ENCODE data around the gene SPTSSB. TPM values are rescaled to one million over a fixed set of nuclear protein-coding genes. Genes with fewer than 3 reads are reported as not detected.

Gene SPTSSB
- total RNA-seq, 1 donor from 2014 or later: not detected

- DNase-seq (ENCODE audit: low spot score): no peak
- H3K27ac Mint-ChIP-seq (ENCODE audit: unreplicated experiment): no peak overlapping the region
- TF ChIP-seq, protein P1, sequence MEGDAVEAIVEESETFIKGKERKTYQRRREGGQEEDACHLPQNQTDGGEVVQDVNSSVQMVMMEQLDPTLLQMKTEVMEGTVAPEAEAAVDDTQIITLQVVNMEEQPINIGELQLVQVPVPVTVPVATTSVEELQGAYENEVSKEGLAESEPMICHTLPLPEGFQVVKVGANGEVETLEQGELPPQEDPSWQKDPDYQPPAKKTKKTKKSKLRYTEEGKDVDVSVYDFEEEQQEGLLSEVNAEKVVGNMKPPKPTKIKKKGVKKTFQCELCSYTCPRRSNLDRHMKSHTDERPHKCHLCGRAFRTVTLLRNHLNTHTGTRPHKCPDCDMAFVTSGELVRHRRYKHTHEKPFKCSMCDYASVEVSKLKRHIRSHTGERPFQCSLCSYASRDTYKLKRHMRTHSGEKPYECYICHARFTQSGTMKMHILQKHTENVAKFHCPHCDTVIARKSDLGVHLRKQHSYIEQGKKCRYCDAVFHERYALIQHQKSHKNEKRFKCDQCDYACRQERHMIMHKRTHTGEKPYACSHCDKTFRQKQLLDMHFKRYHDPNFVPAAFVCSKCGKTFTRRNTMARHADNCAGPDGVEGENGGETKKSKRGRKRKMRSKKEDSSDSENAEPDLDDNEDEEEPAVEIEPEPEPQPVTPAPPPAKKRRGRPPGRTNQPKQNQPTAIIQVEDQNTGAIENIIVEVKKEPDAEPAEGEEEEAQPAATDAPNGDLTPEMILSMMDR (IDR thresholded peaks at IDR 0.05; ENCODE audit: unreplicated experiment): no peak
- H3K9me3 Mint-ChIP-seq (ENCODE audit: unreplicated experiment): no peaks in the 10 kb centered on the region
- H3K27me3 Mint-ChIP-seq (ENCODE audit: unreplicated experiment): peaks cover 1% of the 10 kb centered on the region
- no peak overlapping the region for H3K4me3 Mint-ChIP-seq (ENCODE audit: unreplicated experiment)
- no peaks in the 10 kb centered on the region for H3K36me3 Mint-ChIP-seq (ENCODE audit: low read depth, unreplicated experiment)
- H3K4me1 Mint-ChIP-seq (ENCODE audit: unreplicated experiment): peaks cover 7% of the 10 kb centered on the region
Measured at GRCh38 chr3:161414907-161415306, 43.6 kb upstream of the SPTSSB start.

DNA sequence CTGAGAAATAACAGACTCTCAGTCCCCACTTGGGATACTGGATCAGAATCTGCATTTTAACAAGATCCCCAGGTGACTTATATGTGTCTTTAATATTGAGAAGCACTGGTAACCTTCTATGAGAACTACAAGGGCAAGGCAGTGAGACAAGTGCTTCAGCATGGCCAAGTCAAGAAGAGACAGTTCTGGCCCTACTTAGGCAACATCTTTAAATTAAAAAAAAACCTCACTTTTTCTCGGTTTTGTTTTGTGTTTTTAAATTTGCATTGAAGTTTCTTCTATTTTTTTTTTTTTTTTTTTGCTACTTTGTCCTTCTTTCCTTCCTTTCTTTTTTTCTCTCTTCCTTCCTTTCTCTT, 42.5 kb upstream of the SPTSSB start:
- DNase-seq (ENCODE audit: low spot score): no peak
- TF ChIP-seq, protein P1 (IDR thresholded peaks at IDR 0.05; ENCODE audit: unreplicated experiment): no peak
- H3K9me3 Mint-ChIP-seq (ENCODE audit: unreplicated experiment): no peaks in the 10 kb centered on the region
- H3K27ac Mint-ChIP-seq (ENCODE audit: unreplicated experiment): peak overlapping the region; percentile 11
- peaks cover 7% of the 10 kb centered on the region for H3K4me1 Mint-ChIP-seq (ENCODE audit: unreplicated experiment)
- H3K4me3 Mint-ChIP-seq (ENCODE audit: unreplicated experiment): no peak overlapping the region
- H3K36me3 Mint-ChIP-seq (ENCODE audit: low read depth, unreplicated experiment): no peaks in the 10 kb centered on the region
- H3K27me3 Mint-ChIP-seq (ENCODE audit: unreplicated experiment): peaks cover 1% of the 10 kb centered on the region

DNA sequence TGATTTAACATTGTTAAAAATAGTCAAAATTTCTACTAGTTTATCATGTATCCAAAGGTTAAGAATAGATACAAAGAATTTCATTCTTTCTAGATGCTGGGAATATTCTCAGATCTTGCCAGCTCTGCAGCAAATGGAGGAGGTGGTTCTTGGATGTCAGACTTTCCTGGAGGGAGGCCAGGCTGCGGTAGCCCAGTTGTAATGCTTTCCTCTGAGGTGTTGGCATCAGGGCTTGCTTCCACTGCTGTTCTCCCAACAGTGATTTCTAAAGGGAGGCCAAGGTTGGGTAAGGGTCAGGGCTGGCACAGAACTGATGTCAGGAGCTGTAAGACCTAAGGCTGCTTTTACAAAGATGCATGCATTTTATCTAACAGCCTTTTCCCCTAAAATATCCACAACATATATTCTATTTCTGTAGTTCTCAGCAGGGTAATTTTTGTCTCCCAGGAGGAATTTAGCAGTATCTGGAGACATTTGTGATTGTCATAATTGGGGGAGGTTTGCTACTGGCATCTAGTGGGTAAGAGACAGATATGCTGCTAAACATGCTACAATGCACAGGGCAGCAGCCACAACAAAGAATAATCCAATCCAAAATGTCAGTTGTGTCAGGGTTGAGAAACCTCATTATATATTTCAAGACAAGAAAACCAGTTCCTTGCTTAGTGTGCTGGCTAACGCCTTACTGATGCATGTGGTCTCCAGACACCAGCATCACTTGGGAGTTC, 42.0 kb upstream of the SPTSSB start:
- Mint-ChIP-seq H3K4me1 (ENCODE audit: unreplicated experiment) (peaks cover 7% of the 10 kb centered on the region), H3K4me3 (ENCODE audit: unreplicated experiment) (no peak overlapping the region), H3K9me3 (ENCODE audit: unreplicated experiment) (no peaks in the 10 kb centered on the region), H3K27ac (ENCODE audit: unreplicated experiment) (no peak overlapping the region), H3K27me3 (ENCODE audit: unreplicated experiment) (peaks cover 1% of the 10 kb centered on the region), H3K36me3 (ENCODE audit: low read depth, unreplicated experiment) (no peaks in the 10 kb centered on the region)
- TF ChIP-seq, protein P1 (IDR thresholded peaks at IDR 0.05; ENCODE audit: unreplicated experiment): no peak
- DNase-seq (ENCODE audit: low spot score): no peak

DNA sequence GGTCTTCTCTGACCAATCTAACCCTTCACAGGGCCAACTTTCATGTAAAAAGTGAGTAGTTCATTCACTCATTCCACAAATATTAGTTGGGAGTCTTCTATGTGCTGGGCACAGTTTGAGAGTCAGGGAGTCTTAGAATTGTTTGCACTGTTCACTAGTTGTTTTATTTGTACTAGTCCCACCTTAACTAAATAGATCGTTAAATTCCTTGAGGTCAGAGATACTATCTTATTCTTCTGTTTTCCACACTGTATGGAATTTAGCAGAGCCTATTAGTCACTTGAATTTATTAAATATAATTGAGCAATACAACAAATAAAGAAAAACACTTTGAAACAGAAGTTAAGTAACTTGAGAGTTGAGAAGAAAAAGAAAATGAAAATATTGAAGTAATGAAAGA, 40.8 kb upstream of the SPTSSB start:
- DNase-seq (ENCODE audit: low spot score): no peak
- Mint-ChIP-seq H3K36me3 (ENCODE audit: low read depth, unreplicated experiment) (no peaks in the 10 kb centered on the region), H3K4me1 (ENCODE audit: unreplicated experiment) (peaks cover 7% of the 10 kb centered on the region), H3K9me3 (ENCODE audit: unreplicated experiment) (no peaks in the 10 kb centered on the region), H3K27ac (ENCODE audit: unreplicated experiment) (no peak overlapping the region), H3K27me3 (ENCODE audit: unreplicated experiment) (peaks cover 1% of the 10 kb centered on the region), H3K4me3 (ENCODE audit: unreplicated experiment) (no peak overlapping the region)
- TF ChIP-seq, protein P1 (IDR thresholded peaks at IDR 0.05; ENCODE audit: unreplicated experiment): no peak

GRCh38 chr3:161409858-161410257, 38.5 kb upstream of the SPTSSB start:
- Mint-ChIP-seq H3K27ac (ENCODE audit: unreplicated experiment) (no peak overlapping the region), H3K9me3 (ENCODE audit: unreplicated experiment) (no peaks in the 10 kb centered on the region), H3K4me3 (ENCODE audit: unreplicated experiment) (no peak overlapping the region), H3K27me3 (ENCODE audit: unreplicated experiment) (peaks cover 1% of the 10 kb centered on the region), H3K36me3 (ENCODE audit: low read depth, unreplicated experiment) (no peaks in the 10 kb centered on the region), H3K4me1 (ENCODE audit: unreplicated experiment) (peaks cover 5% of the 10 kb centered on the region)
- TF ChIP-seq, protein P1 (IDR thresholded peaks at IDR 0.05; ENCODE audit: unreplicated experiment): no peak
- DNase-seq (ENCODE audit: low spot score): no peak

All from endothelial cell (in vitro differentiated cells).